ENCODE measurements around the gene CLASP2. TPM values are rescaled to one million over a fixed set of nuclear protein-coding genes. Genes with fewer than 3 reads are reported as not detected.

Gene CLASP2
- total and polyA plus RNA-seq, 5 donors from 2014 or later, result 7.9 to 65.9 (median 13.3) TPM

- Histone ChIP-seq H3K9me3 (ENCODE audit: control insufficient read depth in 2 of 2, low read length in 2 of 2) (no peaks in the 10 kb centered on the region), H3K27ac (ENCODE audit: insufficient read depth, low read length, poor library complexity, severe bottlenecking) (no peak overlapping the region), H3K27me3 (ENCODE audit: control insufficient read depth, insufficient read depth, low read length) (no peaks in the 10 kb centered on the region), H3K36me3 (ENCODE audit: control insufficient read depth, insufficient read depth, low read length) (peaks cover 7% of the 10 kb centered on the region), H3K4me1 (ENCODE audit: control insufficient read depth, insufficient read depth, low read length, poor library complexity, severe bottlenecking) (no peaks in the 10 kb centered on the region), H3K4me3 (ENCODE audit: low read depth, low read length) (no peak overlapping the region)
- ATAC-seq (ENCODE audit: low read depth in 2 of 2) (no peak), DNase-seq (no peak)
- no peaks in the 10 kb centered on the region for H3K27me3 Mint-ChIP-seq
- H3K4me3 Mint-ChIP-seq, result no peak overlapping the region
- no peaks in the 10 kb centered on the region for H3K9me3 Mint-ChIP-seq
- no peak overlapping the region for H3K27ac Mint-ChIP-seq
- peaks cover 8 to 29% (median 13%) of the 10 kb centered on the region in 4 donors for H3K4me1 Mint-ChIP-seq
- peaks cover 36% of the 10 kb centered on the region for H3K36me3 Mint-ChIP-seq
Measured at GRCh38 chr3:33664195-33664594, 53.9 kb downstream of the CLASP2 start.

GRCh38 chr3:33663042-33663441, 55.0 kb downstream of the CLASP2 start:
- Histone ChIP-seq H3K27ac (ENCODE audit: insufficient read depth, low read length, poor library complexity, severe bottlenecking) (no peak overlapping the region), H3K27me3 (ENCODE audit: control insufficient read depth, insufficient read depth, low read length) (no peaks in the 10 kb centered on the region), H3K36me3 (ENCODE audit: control insufficient read depth, insufficient read depth, low read length) (peaks cover 2% of the 10 kb centered on the region), H3K4me1 (ENCODE audit: control insufficient read depth, insufficient read depth, low read length, poor library complexity, severe bottlenecking) (no peaks in the 10 kb centered on the region), H3K9me3 (ENCODE audit: control insufficient read depth in 2 of 2, low read length in 2 of 2) (no peaks in the 10 kb centered on the region), H3K4me3 (ENCODE audit: low read depth, low read length) (no peak overlapping the region)
- ATAC-seq (ENCODE audit: low read depth in 2 of 2), result no peak
- no peak overlapping the region for H3K4me3 Mint-ChIP-seq
- H3K4me1 Mint-ChIP-seq, result peaks cover 10 to 34% (median 14%) of the 10 kb centered on the region in 4 donors
- peaks cover 28% of the 10 kb centered on the region for H3K36me3 Mint-ChIP-seq
- no peak for DNase-seq
- H3K27me3 Mint-ChIP-seq, result no peaks in the 10 kb centered on the region
- H3K9me3 Mint-ChIP-seq, result peaks cover 0 to 2% (median 0%) of the 10 kb centered on the region in 7 donors
- peak overlapping the region in 1 of 3 donors; percentile 29 for H3K27ac Mint-ChIP-seq

- H3K4me1 ChIP-seq (ENCODE audit: control insufficient read depth, insufficient read depth, low read length, poor library complexity, severe bottlenecking), result no peaks in the 10 kb centered on the region
- H3K4me3 ChIP-seq (ENCODE audit: low read depth, low read length), result no peak overlapping the region
- peaks cover 10 to 29% (median 22%) of the 10 kb centered on the region in 4 donors for H3K4me1 Mint-ChIP-seq
- no peak overlapping the region for H3K27ac ChIP-seq (ENCODE audit: insufficient read depth, low read length, poor library complexity, severe bottlenecking)
- H3K9me3 Mint-ChIP-seq, result peaks cover 0 to 2% (median 0%) of the 10 kb centered on the region in 7 donors
- peak overlapping the region in 1 of 4 donors; percentile 53 for H3K4me3 Mint-ChIP-seq
- peak overlapping the region in 2 of 3 donors; percentile 10 to 74 for H3K27ac Mint-ChIP-seq
- ATAC-seq (ENCODE audit: low read depth in 2 of 2), result no peak
- H3K27me3 ChIP-seq (ENCODE audit: control insufficient read depth, insufficient read depth, low read length), result no peaks in the 10 kb centered on the region
- no peaks in the 10 kb centered on the region for H3K27me3 Mint-ChIP-seq
- no peaks in the 10 kb centered on the region for H3K9me3 ChIP-seq (ENCODE audit: control insufficient read depth in 2 of 2, low read length in 2 of 2)
- peaks cover 2% of the 10 kb centered on the region for H3K36me3 ChIP-seq (ENCODE audit: control insufficient read depth, insufficient read depth, low read length)
- H3K36me3 Mint-ChIP-seq, result peaks cover 16% of the 10 kb centered on the region
- DNase-seq, result no peak
Measured at GRCh38 chr3:33659856-33660434, 58.1 kb downstream of the CLASP2 start.

GRCh38 chr3:33658991-33659848, 58.8 kb downstream of the CLASP2 start:
- no peaks in the 10 kb centered on the region for H3K4me1 ChIP-seq (ENCODE audit: control insufficient read depth, insufficient read depth, low read length, poor library complexity, severe bottlenecking)
- peaks cover 0 to 2% (median 0%) of the 10 kb centered on the region in 7 donors for H3K9me3 Mint-ChIP-seq
- no peaks in the 10 kb centered on the region for H3K27me3 ChIP-seq (ENCODE audit: control insufficient read depth, insufficient read depth, low read length)
- H3K4me3 ChIP-seq (ENCODE audit: low read depth, low read length), result no peak overlapping the region
- ATAC-seq (ENCODE audit: low read depth in 2 of 2) (peak in 1 of 2 donors; percentile 52), DNase-seq (peak in 1 of 3 donors; percentile 4)
- H3K9me3 ChIP-seq (ENCODE audit: control insufficient read depth in 2 of 2, low read length in 2 of 2), result no peaks in the 10 kb centered on the region
- H3K36me3 ChIP-seq (ENCODE audit: control insufficient read depth, insufficient read depth, low read length), result peaks cover 2% of the 10 kb centered on the region
- H3K27me3 Mint-ChIP-seq, result no peaks in the 10 kb centered on the region
- H3K4me3 Mint-ChIP-seq, result peak overlapping the region in 2 of 4 donors; percentile 51 to 53
- peaks cover 14% of the 10 kb centered on the region for H3K36me3 Mint-ChIP-seq
- no peak overlapping the region for H3K27ac ChIP-seq (ENCODE audit: insufficient read depth, low read length, poor library complexity, severe bottlenecking)
- peak overlapping the region in 1 of 3 donors; percentile 74 for H3K27ac Mint-ChIP-seq
- peaks cover 12 to 28% (median 23%) of the 10 kb centered on the region in 4 donors for H3K4me1 Mint-ChIP-seq

GRCh38 chr3:33658621-33658990, 59.4 kb downstream of the CLASP2 start:
- Mint-ChIP-seq H3K4me1 (peaks cover 14 to 33% (median 25%) of the 10 kb centered on the region in 4 donors), H3K4me3 (peak overlapping the region in 2 of 4 donors; percentile 51 to 53), H3K36me3 (peaks cover 14% of the 10 kb centered on the region), H3K27ac (no peak overlapping the region), H3K9me3 (peaks cover 0 to 2% (median 0%) of the 10 kb centered on the region in 7 donors), H3K27me3 (no peaks in the 10 kb centered on the region)
- Histone ChIP-seq H3K27ac (ENCODE audit: insufficient read depth, low read length, poor library complexity, severe bottlenecking) (no peak overlapping the region), H3K4me3 (ENCODE audit: low read depth, low read length) (no peak overlapping the region), H3K9me3 (ENCODE audit: control insufficient read depth in 2 of 2, low read length in 2 of 2) (no peaks in the 10 kb centered on the region), H3K36me3 (ENCODE audit: control insufficient read depth, insufficient read depth, low read length) (peaks cover 2% of the 10 kb centered on the region), H3K4me1 (ENCODE audit: control insufficient read depth, insufficient read depth, low read length, poor library complexity, severe bottlenecking) (no peaks in the 10 kb centered on the region), H3K27me3 (ENCODE audit: control insufficient read depth, insufficient read depth, low read length) (no peaks in the 10 kb centered on the region)
- DNase-seq (no peak), ATAC-seq (ENCODE audit: low read depth in 2 of 2) (no peak)

- no peaks in the 10 kb centered on the region for H3K27me3 Mint-ChIP-seq
- Histone ChIP-seq H3K27ac (ENCODE audit: insufficient read depth, low read length, poor library complexity, severe bottlenecking) (no peak overlapping the region), H3K4me3 (ENCODE audit: low read depth, low read length) (no peak overlapping the region), H3K27me3 (ENCODE audit: control insufficient read depth, insufficient read depth, low read length) (no peaks in the 10 kb centered on the region), H3K4me1 (ENCODE audit: control insufficient read depth, insufficient read depth, low read length, poor library complexity, severe bottlenecking) (no peaks in the 10 kb centered on the region), H3K9me3 (ENCODE audit: control insufficient read depth in 2 of 2, low read length in 2 of 2) (no peaks in the 10 kb centered on the region), H3K36me3 (ENCODE audit: control insufficient read depth, insufficient read depth, low read length) (peaks cover 2% of the 10 kb centered on the region)
- H3K4me3 Mint-ChIP-seq, result no peak overlapping the region
- no peak for DNase-seq
- H3K36me3 Mint-ChIP-seq, result peaks cover 13% of the 10 kb centered on the region
- H3K27ac Mint-ChIP-seq, result no peak overlapping the region
- peaks cover 9 to 35% (median 24%) of the 10 kb centered on the region in 4 donors for H3K4me1 Mint-ChIP-seq
- H3K9me3 Mint-ChIP-seq, result peaks cover 0 to 2% (median 0%) of the 10 kb centered on the region in 7 donors
- ATAC-seq (ENCODE audit: low read depth in 2 of 2), result no peak
Measured at GRCh38 chr3:33658039-33658438, 60.0 kb downstream of the CLASP2 start.

GRCh38 chr3:33652736-33653135, 65.3 kb downstream of the CLASP2 start:
- Histone ChIP-seq H3K27me3 (ENCODE audit: control insufficient read depth, insufficient read depth, low read length) (no peaks in the 10 kb centered on the region), H3K9me3 (ENCODE audit: control insufficient read depth in 2 of 2, low read length in 2 of 2) (no peaks in the 10 kb centered on the region), H3K36me3 (ENCODE audit: control insufficient read depth, insufficient read depth, low read length) (no peaks in the 10 kb centered on the region), H3K4me1 (ENCODE audit: control insufficient read depth, insufficient read depth, low read length, poor library complexity, severe bottlenecking) (no peaks in the 10 kb centered on the region), H3K27ac (ENCODE audit: insufficient read depth, low read length, poor library complexity, severe bottlenecking) (no peak overlapping the region), H3K4me3 (ENCODE audit: low read depth, low read length) (no peak overlapping the region)
- H3K4me3 Mint-ChIP-seq, result no peak overlapping the region
- DNase-seq (no peak), ATAC-seq (ENCODE audit: low read depth in 2 of 2) (no peak)
- peaks cover 15 to 34% (median 22%) of the 10 kb centered on the region in 4 donors for H3K4me1 Mint-ChIP-seq
- peaks cover 5% of the 10 kb centered on the region for H3K36me3 Mint-ChIP-seq
- H3K9me3 Mint-ChIP-seq, result no peaks in the 10 kb centered on the region
- H3K27ac Mint-ChIP-seq, result no peak overlapping the region
- H3K27me3 Mint-ChIP-seq, result no peaks in the 10 kb centered on the region

Measured in CD4-positive, CD25-positive, alpha-beta regulatory T cell (primary cell).